Measurements from ENCODE around the gene AK9. TPM values are rescaled to one million over a fixed set of nuclear protein-coding genes. Genes with fewer than 3 reads are reported as not detected.

The AK9 gene
- total RNA-seq, 5 donors from 2014 or later (not counting 1 experiment from before 2014, with no cell fraction given): 7.9 to 12.6 (median 10.2) TPM

- Mint-ChIP-seq H3K4me3 (peak overlapping the region; percentile 8 to 98 (median 68)), H3K27ac (peak overlapping the region; percentile 71 to 85), H3K27me3 (no peaks in the 10 kb centered on the region), H3K4me1 (peaks cover 52 to 71% (median 66%) of the 10 kb centered on the region in 3 donors), H3K36me3 (peaks cover 15% of the 10 kb centered on the region), H3K9me3 (no peaks in the 10 kb centered on the region)
- Histone ChIP-seq H3K27me3 (replicated peaks in 1 of 2; ENCODE audit: control insufficient read depth in 2 of 2, extremely low read depth in 1 of 2, insufficient read depth in 2 of 2, low read length in 1 of 2) (no peaks in the 10 kb centered on the region), H3K27ac (ENCODE audit: low read length) (peak overlapping the region; percentile 38), H3K9me3 (no peaks in the 10 kb centered on the region), H3K4me3 (ENCODE audit: control insufficient read depth in 1 of 2, extremely low read depth in 1 of 2, low read length in 1 of 2) (no peak overlapping the region), H3K36me3 (ENCODE audit: control insufficient read depth in 2 of 2, extremely low read depth in 1 of 2, insufficient read depth in 1 of 2, low read length in 1 of 2) (peaks cover 0 to 25% of the 10 kb centered on the region in 2 donors), H3K4me1 (ENCODE audit: control insufficient read depth in 1 of 2, extremely low read depth in 1 of 2, insufficient read depth in 2 of 2, low read length in 2 of 2) (peaks cover 24 to 56% of the 10 kb centered on the region in 2 experiments)
- 100% methylated on average over 2 of the region's 6 CpGs for WGBS (ENCODE audit: insufficient coverage)
- ChIA-PET CTCF (interaction anchor here (0.7 to 1.0 kb wide), 2 partner anchors 11 to 13 kb away, joined by 3 read pairs; no protein-coding TSS in a partner anchor), POLR2A (no interaction called here)
- no peak for ATAC-seq (replicated peaks in 1 of 4)
- DNase-seq: no peak
These were observed 233.4 kb downstream of the AK9 start for GRCh38 chr6:109457562-109457996.

- ATAC-seq (replicated peaks in 1 of 4): no peak
- peaks cover 0 to 24% of the 10 kb centered on the region in 2 donors for H3K36me3 ChIP-seq (ENCODE audit: control insufficient read depth in 2 of 2, extremely low read depth in 1 of 2, insufficient read depth in 1 of 2, low read length in 1 of 2)
- CTCF ChIA-PET: interaction anchor here (0.5 to 1.7 kb wide), 4 partner anchors 13 to 564 kb away, joined by 3 to 4 read pairs (median 4); no protein-coding TSS in a partner anchor
- peak overlapping the region; percentile 71 to 85 for H3K27ac Mint-ChIP-seq
- no peak overlapping the region for H3K4me3 ChIP-seq (ENCODE audit: control insufficient read depth in 1 of 2, extremely low read depth in 1 of 2, low read length in 1 of 2)
- no peaks in the 10 kb centered on the region for H3K9me3 ChIP-seq
- DNase-seq: no peak
- H3K27ac ChIP-seq (ENCODE audit: low read length): peak overlapping the region; percentile 38
- peak overlapping the region; percentile 63 to 98 (median 68) for H3K4me3 Mint-ChIP-seq
- POLR2A ChIA-PET: interaction anchor here in 1 of 2 donors (0.9 to 1.3 kb wide), 3 partner anchors 24 to 75 kb away, joined by 3 to 4 read pairs (median 3); partner anchors contain the start of gene CD164
- H3K27me3 Mint-ChIP-seq: no peaks in the 10 kb centered on the region
- peaks cover 56 to 72% (median 64%) of the 10 kb centered on the region in 3 donors for H3K4me1 Mint-ChIP-seq
- no peaks in the 10 kb centered on the region for H3K27me3 ChIP-seq (replicated peaks in 1 of 2; ENCODE audit: control insufficient read depth in 2 of 2, extremely low read depth in 1 of 2, insufficient read depth in 2 of 2, low read length in 1 of 2)
- peaks cover 12% of the 10 kb centered on the region for H3K36me3 Mint-ChIP-seq
- 75% methylated on average over 10 of the region's 16 CpGs for WGBS (ENCODE audit: insufficient coverage)
- H3K9me3 Mint-ChIP-seq: no peaks in the 10 kb centered on the region
- H3K4me1 ChIP-seq (ENCODE audit: control insufficient read depth in 1 of 2, extremely low read depth in 1 of 2, insufficient read depth in 2 of 2, low read length in 2 of 2): peaks cover 24 to 62% of the 10 kb centered on the region in 2 experiments
These were observed 234.1 kb downstream of the AK9 start for GRCh38 chr6:109456710-109457561.

- Mint-ChIP-seq H3K4me3 (peak overlapping the region; percentile 95 to 98 (median 97)), H3K27ac (peak overlapping the region; percentile 27 to 71), H3K36me3 (peaks cover 12% of the 10 kb centered on the region), H3K9me3 (no peaks in the 10 kb centered on the region), H3K4me1 (peaks cover 56 to 73% (median 62%) of the 10 kb centered on the region in 3 donors), H3K27me3 (no peaks in the 10 kb centered on the region)
- ChIA-PET POLR2A (interaction anchor here in 1 of 2 donors (0.7 to 1.3 kb wide), 4 partner anchors 23 to 74 kb away, joined by 3 to 4 read pairs (median 3); partner anchors contain the start of gene CD164), CTCF (interaction anchor here (0.5 to 1.7 kb wide), 6 partner anchors 12 to 563 kb away, joined by 3 to 5 read pairs (median 4); no protein-coding TSS in a partner anchor)
- WGBS (ENCODE audit: insufficient coverage): 40% methylated on average over 38 of the region's 38 CpGs
- H3K27ac ChIP-seq (ENCODE audit: low read length): peak overlapping the region; percentile 62
- no peaks in the 10 kb centered on the region for H3K27me3 ChIP-seq (replicated peaks in 1 of 2; ENCODE audit: control insufficient read depth in 2 of 2, extremely low read depth in 1 of 2, insufficient read depth in 2 of 2, low read length in 1 of 2)
- peaks cover 24 to 66% of the 10 kb centered on the region in 2 experiments for H3K4me1 ChIP-seq (ENCODE audit: control insufficient read depth in 1 of 2, extremely low read depth in 1 of 2, insufficient read depth in 2 of 2, low read length in 2 of 2)
- DNase-seq: no peak
- peak overlapping the region; percentile 47 to 97 for H3K4me3 ChIP-seq (ENCODE audit: control insufficient read depth in 1 of 2, extremely low read depth in 1 of 2, low read length in 1 of 2)
- peaks cover 0 to 25% of the 10 kb centered on the region in 2 donors for H3K36me3 ChIP-seq (ENCODE audit: control insufficient read depth in 2 of 2, extremely low read depth in 1 of 2, insufficient read depth in 1 of 2, low read length in 1 of 2)
- no peaks in the 10 kb centered on the region for H3K9me3 ChIP-seq
- no peak for ATAC-seq (replicated peaks in 1 of 4)
These were observed 234.9 kb downstream of the AK9 start for GRCh38 chr6:109456111-109456583.

- Mint-ChIP-seq H3K27ac (peak within 1 kb of the TSS; percentile 94 to 98), H3K9me3 (no peaks in the 10 kb centered on the region), H3K27me3 (no peaks in the 10 kb centered on the region), H3K36me3 (peaks cover 12% of the 10 kb centered on the region), H3K4me1 (peaks cover 61 to 75% (median 65%) of the 10 kb centered on the region in 3 donors), H3K4me3 (peak within 1 kb of the TSS; percentile 95 to 98 (median 97))
- Histone ChIP-seq H3K27me3 (replicated peaks in 1 of 2; ENCODE audit: control insufficient read depth in 2 of 2, extremely low read depth in 1 of 2, insufficient read depth in 2 of 2, low read length in 1 of 2) (no peaks in the 10 kb centered on the region), H3K9me3 (no peaks in the 10 kb centered on the region), H3K27ac (ENCODE audit: low read length) (peak within 1 kb of the TSS; percentile 98), H3K36me3 (ENCODE audit: control insufficient read depth in 2 of 2, extremely low read depth in 1 of 2, insufficient read depth in 1 of 2, low read length in 1 of 2) (peaks cover 0 to 26% of the 10 kb centered on the region in 2 donors), H3K4me3 (ENCODE audit: control insufficient read depth in 1 of 2, extremely low read depth in 1 of 2, low read length in 1 of 2) (peak within 1 kb of the TSS; percentile 80 to 97), H3K4me1 (ENCODE audit: control insufficient read depth in 1 of 2, extremely low read depth in 1 of 2, insufficient read depth in 2 of 2, low read length in 2 of 2) (peaks cover 24 to 71% of the 10 kb centered on the region in 2 experiments)
- 0% methylated on average over 28 of the region's 70 CpGs for WGBS (ENCODE audit: insufficient coverage)
- POLR2A ChIA-PET: interaction anchor here in 1 of 2 donors (0.6 to 0.9 kb wide), 3 partner anchors 9 to 73 kb away, joined by 3 read pairs; partner anchors contain the start of gene CD164
- CTCF ChIA-PET: interaction anchor here (0.6 to 1.7 kb wide), 5 partner anchors 13 to 509 kb away, joined by 3 to 6 read pairs (median 4); no protein-coding TSS in a partner anchor
- DNase-seq (peak; percentile 41 to 87 (median 74)), ATAC-seq (replicated peaks in 1 of 4) (peak; percentile 64 to 66 (median 66))
These were observed 235.4 kb downstream of the AK9 start, which contains the start of gene MICAL1 for GRCh38 chr6:109455437-109456110. Gene MICAL1 (minus strand): TSS chr6:109455772. CDS start chr6:109454196, 1,576 bp downstream.

GRCh38 chr6:109454496-109455436, 236.2 kb downstream of the AK9 start:
- DNase-seq (peak; percentile 51 to 90 (median 80)), ATAC-seq (replicated peaks in 1 of 4) (peak; percentile 33 to 71 (median 53))
- ChIA-PET POLR2A (interaction anchor here (0.6 to 1.9 kb wide), 4 partner anchors 8 to 1008 kb away, joined by 3 to 7 read pairs (median 6); partner anchors contain the start of genes PPIL6 (in 1 of the 2) and SMPD2 (in 1 of the 2)), CTCF (interaction anchor here (0.5 to 1.4 kb wide), 9 partner anchors 12 to 843 kb away, joined by 3 to 6 read pairs (median 3); partner anchors contain the start of gene SMPD2 (in 1 of the 2))
- peaks cover 12% of the 10 kb centered on the region for H3K36me3 Mint-ChIP-seq
- H3K9me3 Mint-ChIP-seq: no peaks in the 10 kb centered on the region
- Histone ChIP-seq H3K36me3 (ENCODE audit: control insufficient read depth in 2 of 2, extremely low read depth in 1 of 2, insufficient read depth in 1 of 2, low read length in 1 of 2) (peaks cover 0 to 26% of the 10 kb centered on the region in 2 donors), H3K4me1 (ENCODE audit: control insufficient read depth in 1 of 2, extremely low read depth in 1 of 2, insufficient read depth in 2 of 2, low read length in 2 of 2) (peaks cover 28 to 79% of the 10 kb centered on the region in 2 experiments), H3K27ac (ENCODE audit: low read length) (peak overlapping the region; percentile 98), H3K4me3 (ENCODE audit: control insufficient read depth in 1 of 2, extremely low read depth in 1 of 2, low read length in 1 of 2) (peak overlapping the region; percentile 80 to 97), H3K9me3 (no peaks in the 10 kb centered on the region), H3K27me3 (replicated peaks in 1 of 2; ENCODE audit: control insufficient read depth in 2 of 2, extremely low read depth in 1 of 2, insufficient read depth in 2 of 2, low read length in 1 of 2) (no peaks in the 10 kb centered on the region)
- peak overlapping the region; percentile 94 to 98 for H3K27ac Mint-ChIP-seq
- peak overlapping the region; percentile 95 to 98 (median 97) for H3K4me3 Mint-ChIP-seq
- peaks cover 69 to 77% (median 69%) of the 10 kb centered on the region in 3 donors for H3K4me1 Mint-ChIP-seq
- H3K27me3 Mint-ChIP-seq: no peaks in the 10 kb centered on the region
- WGBS (ENCODE audit: insufficient coverage): under 1% methylated on average over 21 of the region's 48 CpGs
